SK-N-MC (cell line): Measurements from ENCODE around the gene KMT5B.

Experiments used
- EZH2 ChIP-seq: fragments of 200-600 bp; sonication (generic); IDR thresholded peaks from one replicate; pipeline ENCODE4 v1.6.1; 2017; ENCODE audit warnings: antibody characterized with exemption
- POLR2AphosphoS5 ChIP-seq: IDR thresholded peaks from 2 replicates; pipeline ENCODE4 v1.6.1; 2012; ENCODE audit warnings: mild to moderate bottlenecking, low read depth, low read length, borderline replicate concordance

GRCh38 chr11:68106165-68106940 lies 106.7 kb downstream of the KMT5B start:
- TF ChIP-seq POLR2AphosphoS5: no peak
- TF ChIP-seq EZH2: no peak
